GM19099 (cell line): ENCODE data around the gene ZFYVE21.

Experiments used
- POLR2A ChIP-seq: IDR thresholded peaks from 3 replicates; pipeline ENCODE4 v1.6.1; 2011; ENCODE audit warnings: low read depth; ENCODE audit not compliant: insufficient read length; ENCODE audit errors: extremely low read depth

Gene ZFYVE21

GRCh38 chr14:103740991-103741689, 25.5 kb downstream of the ZFYVE21 start:
- TF ChIP-seq POLR2A: no peak

DNA sequence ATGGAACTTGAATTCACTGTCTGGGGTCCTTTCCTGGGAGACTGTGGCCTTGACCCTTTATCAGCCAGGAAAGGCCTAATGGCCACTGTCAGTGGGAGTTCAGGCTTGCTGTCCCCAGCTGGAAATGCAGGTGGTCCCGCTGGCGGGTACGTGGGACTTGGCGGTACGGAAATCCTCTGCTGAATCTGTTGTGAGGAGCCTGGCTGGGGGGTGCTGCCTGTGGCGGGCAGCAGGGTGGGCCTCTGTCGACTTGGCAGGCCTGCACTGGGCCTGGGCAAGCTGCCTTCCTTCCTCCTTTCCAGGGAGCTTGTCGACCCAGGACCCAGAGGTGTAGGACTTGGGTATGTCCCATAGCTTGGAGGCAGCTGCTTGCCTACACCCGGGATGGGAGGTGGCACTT, 26.3 kb downstream of the ZFYVE21 start:
- TF ChIP-seq POLR2A: no peak

DNA sequence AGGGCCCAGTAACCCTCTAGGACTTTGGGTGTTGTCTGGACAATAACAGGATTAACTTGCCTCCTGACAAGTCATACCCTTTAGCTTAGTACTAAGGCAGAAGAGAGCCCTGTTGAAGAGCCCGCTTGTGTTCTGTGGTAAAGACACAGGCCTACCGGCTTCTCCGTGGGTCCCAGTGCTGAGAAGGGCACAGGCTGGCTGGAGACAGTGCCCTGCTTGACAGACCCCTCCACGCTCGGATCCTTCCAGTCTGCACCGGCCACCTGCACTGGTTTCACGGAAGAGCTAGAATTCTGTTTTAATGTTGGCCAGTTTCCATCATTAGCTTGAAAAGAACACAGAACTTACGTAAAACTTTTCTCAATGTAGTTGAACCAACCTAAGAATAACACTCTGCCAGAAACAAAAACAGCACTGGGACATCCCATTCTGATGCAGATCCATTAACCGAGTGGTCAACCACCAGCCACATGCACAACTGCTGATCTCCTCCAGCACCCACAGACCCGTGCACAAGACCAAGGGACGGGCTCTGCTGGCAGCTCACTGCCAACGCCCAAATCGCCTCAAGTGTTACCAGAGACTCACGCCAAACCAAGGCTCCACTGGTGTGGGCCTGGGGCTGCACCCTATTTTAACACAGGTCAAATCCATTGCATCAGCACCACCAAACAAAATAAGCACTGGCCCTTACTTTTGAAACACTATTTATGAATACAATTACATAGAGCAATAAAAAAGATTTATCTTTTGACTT, 27.1 kb downstream of the ZFYVE21 start:
- no peak for TF ChIP-seq POLR2A

DNA sequence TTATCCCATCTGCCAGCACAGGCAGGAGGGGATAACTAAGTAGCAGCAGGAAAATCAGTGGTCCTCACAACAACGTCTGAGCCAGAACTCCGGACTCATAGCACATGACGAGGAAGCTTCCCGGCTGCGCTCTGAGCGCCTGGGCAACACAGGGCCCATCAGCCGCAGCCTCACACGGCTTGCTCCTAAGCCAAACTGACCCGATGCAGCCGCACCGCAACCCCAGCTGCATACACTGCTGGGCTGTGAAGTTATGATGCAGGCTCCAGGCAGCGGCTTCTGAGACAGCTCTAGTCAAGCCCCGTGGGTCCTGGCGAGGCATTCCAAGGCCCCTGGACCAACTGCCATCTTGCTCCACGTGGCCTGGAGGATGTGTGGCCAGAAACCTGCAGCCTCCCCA, 28.1 kb downstream of the ZFYVE21 start:
- TF ChIP-seq POLR2A: no peak

DNA sequence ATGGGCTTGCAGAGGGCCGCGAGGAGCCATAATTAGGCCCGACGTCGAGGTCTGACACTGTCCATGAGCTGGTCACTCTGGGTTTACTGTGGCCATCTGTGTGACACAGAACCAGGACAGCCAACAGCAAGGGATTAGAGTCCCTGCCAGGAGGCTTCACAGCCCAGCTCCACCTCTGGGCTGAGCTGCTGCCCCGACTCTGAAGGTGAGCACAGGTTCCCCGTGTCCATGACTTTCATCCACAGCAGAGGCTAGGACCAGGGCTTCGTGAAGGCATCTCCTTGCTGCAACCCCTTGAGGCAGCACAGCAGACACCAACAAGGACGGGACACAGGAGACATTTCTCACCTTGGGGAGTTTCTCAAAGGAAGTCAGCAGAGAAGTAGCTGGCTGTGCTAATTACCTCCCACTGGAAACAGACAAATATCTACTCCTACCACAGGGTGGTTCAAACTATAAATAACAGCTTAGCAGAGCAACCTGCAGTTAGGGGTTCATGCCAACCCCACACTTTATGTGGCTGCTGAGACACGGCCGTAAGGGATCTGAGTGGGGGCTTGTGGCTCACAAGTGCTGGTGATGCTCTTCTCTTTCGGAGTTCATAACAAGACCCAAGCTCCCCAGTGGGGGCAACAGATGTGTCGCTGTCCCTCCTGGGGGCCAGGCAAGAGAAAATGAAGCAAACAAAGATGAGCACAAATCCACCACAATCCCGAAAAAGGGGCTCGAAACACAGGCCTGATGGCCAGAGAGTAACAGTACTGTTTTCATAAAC, 29.2 kb downstream of the ZFYVE21 start:
- TF ChIP-seq POLR2A: no peak

DNA sequence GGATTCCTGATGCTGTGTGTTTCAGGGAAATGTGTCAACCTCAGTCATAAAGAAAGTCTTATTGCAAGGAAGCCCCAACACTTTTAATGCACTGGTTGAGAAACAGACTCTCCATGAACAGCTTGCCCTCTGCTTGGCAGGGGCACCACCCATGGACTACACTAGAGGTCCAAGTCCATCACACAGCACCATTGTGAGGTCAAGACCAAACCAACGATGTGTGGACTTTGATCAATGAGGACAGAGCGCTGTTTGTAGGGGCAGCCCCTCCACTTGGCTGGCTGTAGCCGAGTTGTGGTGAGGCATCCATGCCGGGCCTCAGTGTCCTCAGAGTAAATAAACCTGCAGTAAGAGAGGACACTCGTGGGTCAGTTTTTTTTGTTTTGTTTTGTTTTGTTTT, 29.8 kb downstream of the ZFYVE21 start:
- no peak for TF ChIP-seq POLR2A

- no peak for TF ChIP-seq POLR2A
These were observed 31.1 kb downstream of the ZFYVE21 start for GRCh38 chr14:103746701-103747100.

- no peak for TF ChIP-seq POLR2A
These were observed 32.9 kb downstream of the ZFYVE21 start for GRCh38 chr14:103748534-103748857.

GRCh38 chr14:103749452-103749851, 33.8 kb downstream of the ZFYVE21 start:
- no peak for TF ChIP-seq POLR2A

GRCh38 chr14:103749860-103750259, 34.2 kb downstream of the ZFYVE21 start:
- no peak for TF ChIP-seq POLR2A

DNA sequence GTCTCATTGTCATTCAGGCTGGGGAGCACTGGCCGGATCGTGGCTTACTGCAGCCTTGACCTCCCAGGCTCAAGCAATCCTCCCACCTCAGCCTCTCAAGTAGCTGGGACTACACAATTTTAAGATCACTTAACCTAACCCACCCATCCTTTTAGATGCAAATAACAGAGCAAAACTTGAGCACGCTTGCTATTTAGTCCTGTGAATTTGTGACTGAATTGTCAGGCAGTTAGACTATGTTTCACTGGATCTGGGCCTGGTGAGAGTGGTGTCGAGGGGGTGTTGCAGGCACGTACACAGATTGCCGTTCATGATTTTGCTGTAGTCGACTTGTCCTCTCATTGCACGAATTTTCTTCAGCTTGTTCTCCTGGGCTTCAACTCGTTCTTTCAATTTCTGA, 38.2 kb downstream of the ZFYVE21 start:
- TF ChIP-seq POLR2A: no peak

GRCh38 chr14:103755060-103755459, 39.5 kb downstream of the ZFYVE21 start:
- TF ChIP-seq POLR2A: no peak

DNA sequence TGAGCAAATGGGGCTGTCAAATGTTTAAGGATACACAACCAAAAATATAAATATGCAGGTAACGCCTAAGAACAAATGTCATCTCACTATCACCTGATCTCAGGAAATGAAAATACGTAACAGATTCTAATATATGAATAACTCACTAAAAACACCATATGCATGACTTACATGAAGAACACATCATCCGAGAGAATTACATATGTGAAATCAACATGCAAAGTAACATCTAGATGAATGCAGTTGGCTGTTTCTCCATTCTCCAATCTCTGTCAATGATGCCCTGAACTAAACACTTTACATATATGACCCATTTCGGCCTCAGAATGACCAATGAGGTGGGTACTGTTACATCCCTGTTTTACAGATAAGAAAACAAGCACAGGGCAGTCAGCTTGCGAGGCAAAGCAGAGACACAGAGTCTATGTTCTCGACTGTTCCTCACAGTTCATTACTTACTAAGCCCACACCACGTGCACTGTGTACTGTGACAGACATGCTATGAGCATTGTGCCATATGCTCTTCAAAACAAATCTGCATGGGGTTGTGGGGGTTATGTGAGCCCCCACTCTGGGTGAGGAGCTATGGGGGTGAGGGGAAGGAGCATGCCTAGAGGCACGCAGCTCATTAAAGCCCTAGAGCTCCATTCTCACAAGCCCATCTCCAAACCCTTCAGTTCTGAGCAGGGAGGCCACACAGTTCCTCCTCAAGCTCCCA, 42.6 kb downstream of the ZFYVE21 start:
- TF ChIP-seq POLR2A: no peak

DNA sequence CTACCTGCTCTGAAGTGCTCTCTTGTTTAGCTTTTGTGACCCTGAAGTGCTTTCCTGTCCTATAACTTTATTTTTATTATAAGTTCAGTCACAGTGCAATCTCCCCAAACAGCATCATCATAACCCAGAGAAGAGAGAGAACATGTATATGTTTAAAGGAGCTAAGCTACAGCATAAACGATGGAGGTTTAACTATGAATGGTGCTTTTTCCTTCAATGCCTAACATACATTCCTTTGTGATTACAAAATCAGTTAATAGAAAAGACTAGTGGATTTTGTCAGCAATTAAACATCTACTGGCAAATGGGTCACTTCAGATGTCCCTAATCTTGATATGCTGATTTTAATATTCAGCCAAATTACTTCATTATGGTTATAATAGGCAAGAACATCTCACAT, 46.4 kb downstream of the ZFYVE21 start:
- TF ChIP-seq POLR2A: no peak

GRCh38 chr14:103762541-103762940, 46.9 kb downstream of the ZFYVE21 start:
- no peak for TF ChIP-seq POLR2A

DNA sequence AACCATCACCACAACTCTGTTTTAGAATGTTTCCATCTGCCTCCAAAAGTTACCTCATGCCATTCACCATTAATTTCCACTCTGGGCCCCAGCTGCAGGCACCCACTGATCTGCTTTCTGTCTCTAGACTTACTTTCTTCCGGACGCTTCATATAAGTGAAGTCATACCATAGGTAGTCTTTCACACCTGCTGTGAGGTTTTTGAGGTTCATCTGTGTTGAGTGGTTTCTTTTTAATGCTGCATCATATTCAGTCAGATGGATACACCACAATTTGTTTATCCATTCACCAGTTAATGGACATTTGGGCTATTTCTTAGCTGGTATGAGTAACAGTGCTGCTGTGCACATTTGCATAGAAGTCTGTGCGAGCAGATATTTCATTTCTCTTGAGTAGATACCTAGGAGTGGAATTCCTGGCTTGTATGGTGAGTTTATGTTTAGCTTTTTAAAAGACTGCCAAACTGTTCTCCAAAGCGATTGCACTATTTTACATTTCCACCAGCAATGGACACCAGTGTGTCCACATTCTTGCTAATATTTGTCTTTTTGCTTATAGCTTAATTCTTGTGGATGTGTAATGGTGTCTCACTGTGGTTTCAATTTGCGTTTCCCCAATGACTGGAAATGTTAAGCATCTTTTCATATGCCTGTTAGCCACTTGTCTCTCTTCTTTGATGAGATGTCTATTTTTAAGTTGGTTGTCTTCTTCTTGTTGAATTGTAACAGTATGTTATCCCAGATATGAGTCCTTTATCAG, 48.3 kb downstream of the ZFYVE21 start:
- no peak for TF ChIP-seq POLR2A
